ENCODE data around the gene ZSWIM9.

- TF ChIP-seq CTCF (IDR thresholded peaks at IDR 0.05; ENCODE audit: poor library complexity), result peak; percentile 80
- TF ChIP-seq EZH2phosphoT487 (IDR thresholded peaks at IDR 0.05; ENCODE audit: low read depth, severe bottlenecking, unreplicated experiment), result no peak
- no peak for TF ChIP-seq EZH2 (IDR thresholded peaks at IDR 0.05; ENCODE audit: borderline replicate concordance)
Measured at GRCh38 chr19:48152551-48152950, 17.9 kb upstream of the ZSWIM9 start.
